Measurements from ENCODE around the gene TESMIN. TPM values are rescaled to one million over a fixed set of nuclear protein-coding genes. Genes with fewer than 3 reads are reported as not detected.
A peak's percentile ranks its signal among the peaks of the same experiment; 100 is the strongest.

The TESMIN gene
- total RNA-seq, 1 donor, result 19.1 TPM

GRCh38 chr11:68664141-68664540 lies 87.2 kb downstream of the TESMIN start:
- DNase-seq (ENCODE audit: low read depth in 2 of 3, low spot score in 2 of 3), result no peak

GRCh38 chr11:68663482-68664010 lies 87.8 kb downstream of the TESMIN start:
- DNase-seq (ENCODE audit: low read depth in 2 of 3, low spot score in 2 of 3), result no peak

GRCh38 chr11:68661697-68662603 lies 89.4 kb downstream of the TESMIN start:
- no peak for DNase-seq (ENCODE audit: low read depth in 2 of 3, low spot score in 2 of 3)

GRCh38 chr11:68661014-68661413 lies 90.3 kb downstream of the TESMIN start:
- DNase-seq (ENCODE audit: low read depth in 2 of 3, low spot score in 2 of 3), result no peak

- no peak for DNase-seq (ENCODE audit: low read depth in 2 of 3, low spot score in 2 of 3)
These were observed 91.1 kb downstream of the TESMIN start for GRCh38 chr11:68660066-68660810.

- DNase-seq (ENCODE audit: low read depth in 2 of 3, low spot score in 2 of 3), result peak in 2 of 3 donors; percentile 9 to 20
These were observed 92.0 kb downstream of the TESMIN start for GRCh38 chr11:68659158-68659921.

- DNase-seq (ENCODE audit: low read depth in 2 of 3, low spot score in 2 of 3), result no peak
These were observed 92.7 kb downstream of the TESMIN start for GRCh38 chr11:68658661-68659060.

- no peak for DNase-seq (ENCODE audit: low read depth in 2 of 3, low spot score in 2 of 3)
These were observed 93.2 kb downstream of the TESMIN start for GRCh38 chr11:68658097-68658496.

Other genes with a start within 250 kb of the TESMIN start
- gene GAL, start 67.0 kb downstream of the TESMIN start, total RNA-seq, result not detected
- gene CPT1A, start 90.4 kb upstream of the TESMIN start, total RNA-seq, result 151 TPM
- gene MRPL21, start 152.3 kb upstream of the TESMIN start, total RNA-seq, result 33.9 TPM
- gene IGHMBP2, start 152.4 kb upstream of the TESMIN start, total RNA-seq, result 12.4 TPM
- gene MRGPRD, start 229.5 kb upstream of the TESMIN start, total RNA-seq, result not detected

Data from hematopoietic multipotent progenitor cell (in vitro differentiated cells).